Measurements from ENCODE around the gene DDX31. TPM values are rescaled to one million over a fixed set of nuclear protein-coding genes. Genes with fewer than 3 reads are reported as not detected.

DDX31 gene
- total and polyA plus RNA-seq, 2 donors: 9.9 to 11.8 TPM

- Histone ChIP-seq H3K4me1 (ENCODE audit: control insufficient read depth in 2 of 2, insufficient read depth in 2 of 2, low read length in 2 of 2) (peaks cover 15 to 18% of the 10 kb centered on the region in 2 donors), H3K9me3 (ENCODE audit: control insufficient read depth in 2 of 2, insufficient read depth in 1 of 2, low read length in 1 of 2) (peaks cover 0 to 3% of the 10 kb centered on the region in 2 donors), H3K27me3 (ENCODE audit: control insufficient read depth in 2 of 2, insufficient read depth in 1 of 2, low read length in 1 of 2) (no peaks in the 10 kb centered on the region), H3K27ac (ENCODE audit: low read depth in 1 of 2, low read length in 1 of 2) (peak within 1 kb of the TSS; percentile 84 to 93), H3K4me3 (ENCODE audit: low read length in 2 of 2) (peak within 1 kb of the TSS; percentile 60 to 87), H3K36me3 (ENCODE audit: control insufficient read depth in 2 of 2, insufficient read depth in 2 of 2, low read length in 1 of 2) (peaks cover 0 to 2% of the 10 kb centered on the region in 2 donors)
- WGBS: under 1% methylated on average over 82 of the region's 82 CpGs
- DNase-seq (ENCODE audit: low read depth in 6 of 9, low spot score in 9 of 9): peak in 6 of 9 donors; percentile 12 to 47 (median 26)
These were observed 941 bp upstream of the DDX31 start, which contains the start of gene GTF3C4 for GRCh38 chr9:132670457-132671391. GTF3C4 (plus strand) TSS chr9:132670464; CDS start chr9:132670599, 135 bp downstream.

GRCh38 chr9:132669319-132669697, 475 bp downstream of the DDX31 start:
- Histone ChIP-seq H3K36me3 (ENCODE audit: control insufficient read depth in 2 of 2, insufficient read depth in 2 of 2, low read length in 1 of 2) (peaks cover 0 to 2% of the 10 kb centered on the region in 2 donors), H3K4me3 (ENCODE audit: low read length in 2 of 2) (peak overlapping the region; percentile 60 to 87), H3K4me1 (ENCODE audit: control insufficient read depth in 2 of 2, insufficient read depth in 2 of 2, low read length in 2 of 2) (peaks cover 15 to 18% of the 10 kb centered on the region in 2 donors), H3K27me3 (ENCODE audit: control insufficient read depth in 2 of 2, insufficient read depth in 1 of 2, low read length in 1 of 2) (no peaks in the 10 kb centered on the region), H3K27ac (ENCODE audit: low read depth in 1 of 2, low read length in 1 of 2) (peak overlapping the region; percentile 84 to 93), H3K9me3 (ENCODE audit: control insufficient read depth in 2 of 2, insufficient read depth in 1 of 2, low read length in 1 of 2) (peaks cover 0 to 3% of the 10 kb centered on the region in 2 donors)
- DNase-seq (ENCODE audit: low read depth in 6 of 9, low spot score in 9 of 9): no peak
- WGBS: 2% methylated on average over 13 of the region's 13 CpGs

GRCh38 chr9:132663851-132664250, 5.9 kb downstream of the DDX31 start:
- no peak for DNase-seq (ENCODE audit: low read depth in 6 of 9, low spot score in 9 of 9)
- Histone ChIP-seq H3K36me3 (ENCODE audit: control insufficient read depth in 2 of 2, insufficient read depth in 2 of 2, low read length in 1 of 2) (peaks cover 23 to 36% of the 10 kb centered on the region in 2 donors), H3K4me3 (ENCODE audit: low read length in 2 of 2) (no peak overlapping the region), H3K27ac (ENCODE audit: low read depth in 1 of 2, low read length in 1 of 2) (no peak overlapping the region), H3K27me3 (ENCODE audit: control insufficient read depth in 2 of 2, insufficient read depth in 1 of 2, low read length in 1 of 2) (no peaks in the 10 kb centered on the region), H3K9me3 (ENCODE audit: control insufficient read depth in 2 of 2, insufficient read depth in 1 of 2, low read length in 1 of 2) (no peaks in the 10 kb centered on the region), H3K4me1 (ENCODE audit: control insufficient read depth in 2 of 2, insufficient read depth in 2 of 2, low read length in 2 of 2) (no peaks in the 10 kb centered on the region)
- 92% methylated on average over 2 of the region's 2 CpGs for WGBS

- Histone ChIP-seq H3K27me3 (ENCODE audit: control insufficient read depth in 2 of 2, insufficient read depth in 1 of 2, low read length in 1 of 2) (no peaks in the 10 kb centered on the region), H3K9me3 (ENCODE audit: control insufficient read depth in 2 of 2, insufficient read depth in 1 of 2, low read length in 1 of 2) (no peaks in the 10 kb centered on the region), H3K27ac (ENCODE audit: low read depth in 1 of 2, low read length in 1 of 2) (no peak overlapping the region), H3K4me3 (ENCODE audit: low read length in 2 of 2) (no peak overlapping the region), H3K4me1 (ENCODE audit: control insufficient read depth in 2 of 2, insufficient read depth in 2 of 2, low read length in 2 of 2) (no peaks in the 10 kb centered on the region), H3K36me3 (ENCODE audit: control insufficient read depth in 2 of 2, insufficient read depth in 2 of 2, low read length in 1 of 2) (peaks cover 25 to 42% of the 10 kb centered on the region in 2 donors)
- DNase-seq (ENCODE audit: low read depth in 6 of 9, low spot score in 9 of 9): no peak
- 87% methylated on average over 11 of the region's 11 CpGs for WGBS
These were observed 6.7 kb downstream of the DDX31 start for GRCh38 chr9:132663117-132663516.

- H3K9me3 ChIP-seq (ENCODE audit: control insufficient read depth in 2 of 2, insufficient read depth in 1 of 2, low read length in 1 of 2): no peaks in the 10 kb centered on the region
- H3K36me3 ChIP-seq (ENCODE audit: control insufficient read depth in 2 of 2, insufficient read depth in 2 of 2, low read length in 1 of 2): peaks cover 25 to 47% of the 10 kb centered on the region in 2 donors
- no peak overlapping the region for H3K4me3 ChIP-seq (ENCODE audit: low read length in 2 of 2)
- H3K4me1 ChIP-seq (ENCODE audit: control insufficient read depth in 2 of 2, insufficient read depth in 2 of 2, low read length in 2 of 2): no peaks in the 10 kb centered on the region
- 95% methylated on average over 12 of the region's 12 CpGs for WGBS
- no peak overlapping the region for H3K27ac ChIP-seq (ENCODE audit: low read depth in 1 of 2, low read length in 1 of 2)
- H3K27me3 ChIP-seq (ENCODE audit: control insufficient read depth in 2 of 2, insufficient read depth in 1 of 2, low read length in 1 of 2): no peaks in the 10 kb centered on the region
- no peak for DNase-seq (ENCODE audit: low read depth in 6 of 9, low spot score in 9 of 9)
These were observed 7.4 kb downstream of the DDX31 start for GRCh38 chr9:132662152-132662945.

GRCh38 chr9:132656299-132656698, 13.5 kb downstream of the DDX31 start:
- no peaks in the 10 kb centered on the region for H3K9me3 ChIP-seq (ENCODE audit: control insufficient read depth in 2 of 2, insufficient read depth in 1 of 2, low read length in 1 of 2)
- no peaks in the 10 kb centered on the region for H3K4me1 ChIP-seq (ENCODE audit: control insufficient read depth in 2 of 2, insufficient read depth in 2 of 2, low read length in 2 of 2)
- DNase-seq (ENCODE audit: low read depth in 6 of 9, low spot score in 9 of 9): no peak
- WGBS: 97% methylated on average over 7 of the region's 7 CpGs
- H3K36me3 ChIP-seq (ENCODE audit: control insufficient read depth in 2 of 2, insufficient read depth in 2 of 2, low read length in 1 of 2): peaks cover 21 to 48% of the 10 kb centered on the region in 2 donors
- H3K4me3 ChIP-seq (ENCODE audit: low read length in 2 of 2): no peak overlapping the region
- no peak overlapping the region for H3K27ac ChIP-seq (ENCODE audit: low read depth in 1 of 2, low read length in 1 of 2)
- H3K27me3 ChIP-seq (ENCODE audit: control insufficient read depth in 2 of 2, insufficient read depth in 1 of 2, low read length in 1 of 2): no peaks in the 10 kb centered on the region

GRCh38 chr9:132651259-132651658, 18.5 kb downstream of the DDX31 start:
- Histone ChIP-seq H3K4me3 (ENCODE audit: low read length in 2 of 2) (no peak overlapping the region), H3K9me3 (ENCODE audit: control insufficient read depth in 2 of 2, insufficient read depth in 1 of 2, low read length in 1 of 2) (no peaks in the 10 kb centered on the region), H3K27ac (ENCODE audit: low read depth in 1 of 2, low read length in 1 of 2) (no peak overlapping the region), H3K36me3 (ENCODE audit: control insufficient read depth in 2 of 2, insufficient read depth in 2 of 2, low read length in 1 of 2) (peaks cover 23 to 38% of the 10 kb centered on the region in 2 donors), H3K27me3 (ENCODE audit: control insufficient read depth in 2 of 2, insufficient read depth in 1 of 2, low read length in 1 of 2) (no peaks in the 10 kb centered on the region), H3K4me1 (ENCODE audit: control insufficient read depth in 2 of 2, insufficient read depth in 2 of 2, low read length in 2 of 2) (no peaks in the 10 kb centered on the region)
- 83% methylated on average over 6 of the region's 6 CpGs for WGBS
- DNase-seq (ENCODE audit: low read depth in 6 of 9, low spot score in 9 of 9): peak in 2 of 9 donors; percentile 13 to 33

GRCh38 chr9:132648685-132649084, 21.1 kb downstream of the DDX31 start:
- DNase-seq (ENCODE audit: low read depth in 6 of 9, low spot score in 9 of 9): no peak
- H3K27me3 ChIP-seq (ENCODE audit: control insufficient read depth in 2 of 2, insufficient read depth in 1 of 2, low read length in 1 of 2): no peaks in the 10 kb centered on the region
- no peak overlapping the region for H3K4me3 ChIP-seq (ENCODE audit: low read length in 2 of 2)
- H3K27ac ChIP-seq (ENCODE audit: low read depth in 1 of 2, low read length in 1 of 2): no peak overlapping the region
- no peaks in the 10 kb centered on the region for H3K4me1 ChIP-seq (ENCODE audit: control insufficient read depth in 2 of 2, insufficient read depth in 2 of 2, low read length in 2 of 2)
- H3K9me3 ChIP-seq (ENCODE audit: control insufficient read depth in 2 of 2, insufficient read depth in 1 of 2, low read length in 1 of 2): no peaks in the 10 kb centered on the region
- peaks cover 44 to 49% of the 10 kb centered on the region in 2 donors for H3K36me3 ChIP-seq (ENCODE audit: control insufficient read depth in 2 of 2, insufficient read depth in 2 of 2, low read length in 1 of 2)
- 98% methylated on average over 3 of the region's 3 CpGs for WGBS

- Histone ChIP-seq H3K36me3 (ENCODE audit: control insufficient read depth in 2 of 2, insufficient read depth in 2 of 2, low read length in 1 of 2) (peaks cover 46 to 53% of the 10 kb centered on the region in 2 donors), H3K27ac (ENCODE audit: low read depth in 1 of 2, low read length in 1 of 2) (no peak overlapping the region), H3K27me3 (ENCODE audit: control insufficient read depth in 2 of 2, insufficient read depth in 1 of 2, low read length in 1 of 2) (no peaks in the 10 kb centered on the region), H3K9me3 (ENCODE audit: control insufficient read depth in 2 of 2, insufficient read depth in 1 of 2, low read length in 1 of 2) (no peaks in the 10 kb centered on the region), H3K4me3 (ENCODE audit: low read length in 2 of 2) (no peak overlapping the region), H3K4me1 (ENCODE audit: control insufficient read depth in 2 of 2, insufficient read depth in 2 of 2, low read length in 2 of 2) (no peaks in the 10 kb centered on the region)
- WGBS: 98% methylated on average over 7 of the region's 7 CpGs
- no peak for DNase-seq (ENCODE audit: low read depth in 6 of 9, low spot score in 9 of 9)
These were observed 21.5 kb downstream of the DDX31 start for GRCh38 chr9:132648283-132648682.
